G401 (cell line): Measurements from ENCODE around the gene GP2. TPM values are rescaled to one million over a fixed set of nuclear protein-coding genes. Genes with fewer than 3 reads are reported as not detected.

Source experiments
- DNase-seq: peaks from one replicate; pipeline ENCODE4 v3.0.0-alpha.2; 2015; ENCODE audit warnings: low spot score
- in situ Hi-C: cut with HindIII; loops from 2 replicates; pipeline ENCODE4 v1.10.0; 2016; ENCODE audit warnings: low sequenced_read_pairs, mixed read lengths
- total RNA-seq: library from RNA; depleted of rRNA; stranded (reverse); fragments of >200 nt; shearing (Covaris generic); gene quantifications from 2 replicates; pipeline ENCODE4 v1.2.3, GENCODE V29; 2014; rRNA removed

The GP2 gene
- total RNA-seq, result not detected in 2 replicates

GRCh38 chr16:20327444-20328041 is at the start of gene GP2:
Gene GP2 (minus strand): TSS chr16:20327513. CDS start chr16:20326431, 1,082 bp downstream.
- no peak for DNase-seq
- in situ Hi-C loops, result no loop called here

DNA sequence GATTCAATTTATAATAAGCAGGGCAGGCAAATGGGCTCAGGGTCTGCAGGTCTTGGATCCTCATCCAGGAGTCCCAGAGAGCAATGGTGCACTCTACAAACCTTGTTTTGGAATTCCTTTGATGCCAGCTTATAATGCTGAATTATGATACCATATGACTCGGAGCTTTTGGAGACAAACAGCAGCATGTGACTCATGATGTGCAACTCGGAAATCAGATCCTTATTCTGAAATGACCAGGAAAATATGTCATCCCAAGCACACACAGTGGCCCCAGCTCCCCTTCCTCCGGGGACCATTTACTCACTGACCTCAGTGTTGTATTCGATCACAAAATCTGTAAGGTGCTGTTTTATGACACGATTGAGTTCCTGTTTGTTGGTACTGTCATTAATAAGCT is 45.4 kb upstream of the GP2 start:
- no peak for DNase-seq
- in situ Hi-C loops, result no loop called here

DNA sequence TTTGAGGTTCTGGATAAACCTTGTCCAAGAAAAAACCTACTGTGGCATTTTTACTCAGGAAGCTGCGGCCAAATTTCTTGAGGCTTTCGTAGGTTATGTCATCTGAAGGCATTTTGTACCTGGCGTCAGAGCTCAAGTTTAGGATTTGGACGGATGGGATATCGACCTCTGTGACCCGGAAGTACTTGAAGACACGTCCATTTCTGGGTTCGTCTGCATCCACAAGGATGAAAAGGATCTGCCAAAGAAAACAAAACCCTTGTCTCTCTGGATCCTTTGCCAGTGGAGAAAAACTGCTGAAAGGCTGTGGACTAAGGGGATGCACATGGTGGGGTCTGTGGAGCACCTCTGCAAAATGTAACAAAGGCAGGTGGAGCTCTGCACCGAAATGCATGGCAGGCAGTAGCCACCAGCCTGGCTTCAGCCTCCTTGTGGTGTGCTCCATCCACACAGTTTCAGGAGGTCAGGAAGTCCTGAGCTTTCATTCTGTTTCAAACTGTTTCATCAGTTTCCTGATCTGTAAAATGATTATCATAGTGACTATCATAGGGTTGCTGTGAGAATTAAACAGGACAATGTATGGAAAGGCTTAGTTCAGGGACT is 42.2 kb upstream of the GP2 start:
- no peak for DNase-seq
- in situ Hi-C loops, result no loop called here

DNA sequence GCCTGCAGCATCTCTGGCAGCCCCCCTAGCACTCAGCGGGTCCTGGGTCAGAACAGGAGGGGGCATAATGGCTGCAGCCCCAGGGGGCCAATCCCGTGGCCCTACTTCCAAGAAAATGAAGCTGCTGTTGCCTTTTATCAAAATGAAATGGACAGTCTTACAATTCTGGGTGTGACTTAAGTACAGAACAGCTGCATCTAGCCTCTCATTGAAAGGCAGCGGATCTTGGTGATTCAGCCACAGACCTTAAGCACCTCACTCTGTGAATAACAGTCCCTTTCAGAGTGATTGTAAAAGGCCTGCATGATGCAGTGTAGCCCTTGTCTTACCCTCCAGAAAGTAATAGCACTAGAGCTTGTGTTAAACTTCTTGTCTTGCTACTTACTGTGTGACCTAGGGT is 36.7 kb upstream of the GP2 start:
- DNase-seq, result no peak
- in situ Hi-C loops, result no loop called here

DNA sequence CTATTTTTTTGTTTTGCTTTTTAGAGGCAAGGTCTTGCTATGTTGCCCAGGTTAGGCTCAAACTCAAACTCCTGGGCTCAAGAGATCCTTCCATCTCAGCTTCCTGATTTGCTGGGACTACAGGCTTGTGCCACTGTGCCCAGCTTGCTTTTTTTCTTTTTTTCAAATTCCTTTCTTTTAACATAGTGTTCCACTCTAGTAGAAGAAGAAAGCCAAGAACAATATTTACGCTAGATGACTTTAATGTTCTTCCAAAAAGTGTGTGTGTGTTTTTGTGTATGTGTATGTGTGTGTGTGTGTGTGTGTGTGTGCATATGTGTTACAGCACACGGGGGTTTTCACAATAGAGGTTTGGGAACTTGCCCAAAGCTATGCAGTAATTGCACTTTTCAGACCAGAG is 35.9 kb upstream of the GP2 start:
- in situ Hi-C loops, result no loop called here

DNA sequence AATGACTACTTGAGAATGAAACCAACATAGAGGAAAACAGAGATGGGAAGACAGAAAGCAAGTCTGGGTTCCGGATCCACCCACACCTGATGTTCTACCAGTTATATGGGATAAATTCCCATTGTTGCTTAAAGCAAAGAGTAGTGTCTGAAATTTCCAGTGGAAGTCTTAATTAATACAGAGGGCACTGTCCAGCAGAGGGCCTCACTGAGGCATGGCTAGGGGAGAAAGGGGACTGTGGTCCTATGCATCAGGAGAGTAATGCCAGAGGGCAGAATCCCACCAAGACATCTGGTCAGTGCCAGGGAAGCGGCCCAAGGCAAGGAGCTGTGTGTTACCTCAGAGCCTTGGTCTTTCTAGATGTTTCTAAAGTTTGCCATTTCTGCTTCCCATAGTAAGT is 32.7 kb upstream of the GP2 start:
- DNase-seq, result no peak
- in situ Hi-C loops, result no loop called here

More for the DNA sequence above, 35.9 kb upstream of the GP2 start:
- DNase-seq, result no peak

DNA sequence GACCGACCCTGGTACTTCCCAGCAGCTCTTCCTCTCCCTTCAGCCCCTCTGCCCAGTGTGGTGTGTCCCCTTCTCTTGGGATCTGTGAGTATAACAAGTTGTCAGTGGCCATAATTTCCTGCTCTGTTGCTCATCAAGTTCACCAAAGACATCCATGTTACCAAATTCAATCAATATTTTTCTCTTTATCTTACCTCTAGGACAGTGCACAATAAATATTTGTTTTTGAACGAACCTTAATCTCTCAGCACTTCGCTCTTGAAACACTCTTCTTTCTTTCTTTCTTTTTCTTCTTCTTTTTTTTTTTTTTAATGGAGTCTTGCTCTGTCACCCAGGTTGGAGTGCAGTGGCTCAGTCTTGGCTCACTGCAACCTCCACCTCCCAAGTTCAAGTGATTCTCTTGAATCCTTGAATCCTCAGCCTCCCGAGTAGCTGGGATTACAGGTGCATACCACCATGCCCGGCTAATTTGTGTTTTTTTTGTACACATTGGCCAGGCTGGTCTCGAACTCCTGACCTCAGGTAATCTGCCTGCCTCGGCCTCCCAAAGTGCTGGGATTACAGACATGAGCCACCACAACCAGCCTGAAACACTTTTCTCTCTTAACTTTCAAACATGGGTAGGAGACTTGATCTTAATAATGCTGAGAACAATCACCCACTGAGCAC is 27.9 kb upstream of the GP2 start:
- in situ Hi-C loops, result no loop called here
- no peak for DNase-seq

DNA sequence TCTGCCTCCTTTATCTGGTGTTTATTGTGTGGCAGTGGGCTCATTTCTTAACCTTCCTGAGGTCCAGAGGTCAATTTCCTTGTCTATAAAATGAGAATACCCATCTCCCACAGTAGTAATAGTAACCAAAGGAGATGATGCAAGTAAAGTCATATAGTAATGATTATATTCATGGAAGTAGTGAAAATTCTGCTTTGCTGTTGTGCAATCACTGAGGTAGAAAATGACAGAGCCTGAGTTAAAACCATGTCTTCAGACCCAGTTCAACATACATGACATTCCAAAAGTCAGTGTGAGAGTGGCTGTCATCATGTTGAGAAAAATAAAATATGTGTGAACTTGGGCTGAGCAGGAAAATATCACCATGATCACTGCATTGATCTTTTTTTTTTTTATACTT is 26.1 kb upstream of the GP2 start:
- DNase-seq, result no peak
- in situ Hi-C loops, result no loop called here

DNA sequence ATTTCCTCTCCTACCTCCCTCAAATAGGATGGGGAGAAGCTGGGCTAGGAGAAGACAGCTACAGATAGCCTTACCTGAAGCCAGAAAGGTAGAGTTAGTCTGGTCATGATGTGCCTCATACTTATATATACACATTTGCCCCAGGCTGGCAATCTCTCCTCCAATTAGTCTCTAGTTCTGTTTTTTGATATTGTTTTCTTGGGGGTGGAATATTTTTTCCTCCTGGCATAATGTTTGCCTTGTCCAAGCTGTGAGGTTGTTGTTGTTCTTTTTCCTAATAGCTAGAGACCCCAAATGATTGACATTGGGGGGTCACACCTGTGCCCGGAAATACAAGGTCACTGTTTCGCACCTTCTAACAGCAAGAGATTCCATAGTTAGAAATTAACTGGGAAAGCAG is 25.3 kb upstream of the GP2 start, which contains the start of gene UMOD:
Gene UMOD, minus strand, starts transcription at position 101 of the 400 bp plus-strand sequence. CDS start 1,978 bp downstream, outside the sequence.
- no peak for DNase-seq

DNA sequence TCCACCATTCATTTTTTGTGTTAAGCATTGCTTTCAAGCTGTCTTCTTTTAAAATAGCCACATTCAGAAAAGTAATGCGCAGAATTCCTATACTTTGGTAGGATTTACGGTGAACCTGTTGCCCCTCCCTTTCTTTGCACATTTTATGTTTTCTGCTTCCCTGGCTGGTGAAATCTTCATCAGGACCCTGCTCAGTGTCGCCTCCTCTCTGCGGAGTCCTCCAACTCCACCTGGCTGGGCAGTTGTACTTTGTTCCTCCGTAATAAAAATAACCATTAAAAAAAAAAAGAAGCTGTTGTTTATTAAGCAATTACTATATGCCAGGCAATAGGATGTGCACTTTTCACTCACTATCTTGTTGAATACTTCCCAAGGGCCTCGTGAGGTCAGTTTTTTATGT is 22.3 kb upstream of the GP2 start:
- in situ Hi-C loops, result no loop called here

More for the DNA sequence above, 25.3 kb upstream of the GP2 start, which contains the start of gene UMOD:
- in situ Hi-C loops, result no loop called here

DNA sequence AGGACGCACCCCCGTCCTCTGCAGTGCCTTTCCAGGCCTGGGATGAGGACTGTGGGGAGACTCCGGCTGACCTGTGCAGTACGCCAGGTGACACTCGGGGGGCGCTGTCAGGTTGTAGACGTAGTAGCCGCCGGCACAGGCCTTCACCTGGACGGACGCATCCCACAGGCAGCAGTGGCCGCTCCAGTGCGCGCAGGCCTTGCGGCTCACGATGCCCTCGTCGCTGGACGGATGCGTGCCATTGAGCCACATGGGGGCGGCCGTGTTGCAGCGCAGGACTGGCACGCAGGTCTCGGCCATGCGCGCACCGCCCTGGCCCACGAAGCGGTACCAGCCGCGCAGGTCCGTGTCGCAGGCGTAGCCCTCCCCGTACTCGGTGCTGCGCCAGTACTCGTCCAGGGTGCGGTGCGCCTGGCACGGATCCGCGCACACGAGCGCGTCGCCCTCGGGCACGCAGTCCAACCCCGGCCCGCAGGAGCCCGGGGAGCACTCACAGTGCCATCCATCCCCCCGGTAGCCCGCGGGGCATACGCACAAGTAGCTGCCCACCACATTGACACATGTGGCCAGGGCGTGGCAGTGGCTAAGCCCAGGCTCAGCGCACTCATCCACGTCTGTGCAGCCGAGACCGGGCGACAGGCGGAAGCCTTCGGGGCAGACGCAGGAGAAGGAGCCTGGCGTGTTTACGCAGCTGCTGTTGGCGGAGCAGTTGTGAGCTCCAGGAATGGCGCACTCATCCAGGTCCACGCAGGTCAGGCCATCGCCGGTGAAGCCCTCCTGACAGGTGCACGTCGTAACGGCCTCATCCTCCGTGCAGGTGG is 21.3 kb upstream of the GP2 start:
- in situ Hi-C loops, result no loop called here
- DNase-seq, result no peak

More for the DNA sequence above, 22.3 kb upstream of the GP2 start:
- DNase-seq, result no peak

GRCh38 chr16:20347666-20348364 is 20.5 kb upstream of the GP2 start:
- in situ Hi-C loops, result no loop called here
- no peak for DNase-seq

DNA sequence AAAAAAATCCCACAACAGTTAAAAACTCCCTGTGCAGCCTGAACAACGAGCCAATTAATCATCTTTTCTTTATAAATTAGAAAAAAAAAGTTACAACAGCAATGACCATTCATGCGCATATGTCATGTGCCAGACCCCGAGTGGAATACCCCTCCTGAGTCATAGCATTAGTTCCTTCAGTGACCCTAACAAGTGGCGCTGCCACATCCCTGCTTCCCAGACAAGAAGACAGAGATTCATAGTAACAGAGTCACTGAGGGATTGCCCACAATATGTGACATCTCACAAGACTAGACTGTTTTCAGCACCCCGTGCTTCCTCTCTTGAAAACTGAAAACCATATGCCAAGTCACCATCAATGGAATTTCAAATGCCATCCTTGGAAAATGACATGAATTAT is 17.3 kb upstream of the GP2 start:
- in situ Hi-C loops, result no loop called here
- DNase-seq, result no peak

DNA sequence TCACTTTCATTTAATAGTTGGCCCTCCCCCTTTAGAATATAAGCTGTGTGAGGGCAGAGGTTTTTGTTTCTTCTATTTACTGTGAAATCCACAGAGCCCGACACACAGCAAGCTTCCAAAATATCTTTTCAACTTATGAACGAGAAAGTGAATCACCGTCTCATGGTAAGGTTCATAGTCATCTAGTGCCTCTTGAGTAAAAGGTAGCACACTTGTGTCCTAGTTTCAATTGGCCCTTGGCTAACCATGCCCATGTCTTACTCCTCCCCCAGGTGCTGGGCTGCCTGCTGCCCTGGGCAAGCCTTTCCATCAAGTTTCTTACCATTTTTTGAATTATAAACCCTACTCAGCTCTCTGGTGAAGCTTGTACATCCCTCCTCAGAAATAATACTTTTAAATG is 12.4 kb upstream of the GP2 start:
- in situ Hi-C loops, result no loop called here
- no peak for DNase-seq

GRCh38 chr16:20336955-20337354 is 9.6 kb upstream of the GP2 start:
- in situ Hi-C loops, result no loop called here
- no peak for DNase-seq

GRCh38 chr16:20334396-20334795 is 7.1 kb upstream of the GP2 start:
- DNase-seq, result no peak
- in situ Hi-C loops, result no loop called here

DNA sequence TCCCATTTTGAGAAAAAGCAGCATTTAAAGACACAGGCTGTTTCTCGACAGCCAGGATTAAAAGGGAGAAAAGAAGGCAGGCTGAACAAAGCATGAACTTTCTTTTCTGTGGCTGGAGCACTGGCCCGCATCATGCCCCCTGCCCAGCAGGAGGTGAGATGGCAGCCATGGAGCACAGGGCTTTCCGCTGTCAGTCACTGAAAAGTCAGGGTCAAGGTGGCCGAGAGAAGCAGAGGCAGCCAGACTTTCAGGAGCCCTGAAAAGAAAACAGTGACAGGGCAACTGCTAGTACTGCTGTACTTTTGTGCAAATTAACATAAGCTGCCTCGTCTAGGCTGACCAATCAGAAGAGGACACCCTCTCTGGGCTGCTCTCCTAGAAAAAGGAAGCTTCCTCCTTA is 5.8 kb upstream of the GP2 start:
- no peak for DNase-seq
- in situ Hi-C loops, result no loop called here

- in situ Hi-C loops, result no loop called here
- DNase-seq, result no peak
Measured at GRCh38 chr16:20332411-20332810, 5.1 kb upstream of the GP2 start.

DNA sequence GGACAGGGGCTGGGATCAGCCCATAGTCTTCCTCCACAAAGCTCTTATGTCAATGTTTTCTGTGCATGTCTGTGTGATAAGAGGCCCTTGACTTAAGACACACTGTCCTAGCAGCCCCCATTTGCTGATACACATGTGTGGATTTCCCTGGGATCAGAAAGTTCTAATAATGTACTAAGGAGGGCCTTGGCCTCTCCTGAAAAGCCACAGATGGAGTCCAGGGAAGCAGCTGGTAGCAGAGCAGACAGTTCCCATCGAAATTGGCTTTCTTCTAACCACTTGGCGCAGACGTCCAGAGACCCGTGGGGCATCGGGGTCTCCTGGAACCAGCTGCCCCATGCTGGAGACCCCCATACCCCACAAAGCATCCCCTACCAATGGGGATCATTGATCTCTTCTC is 4.3 kb upstream of the GP2 start:
- DNase-seq, result no peak
- in situ Hi-C loops, result no loop called here
